Esophagus squamous epithelium (tissue), 5 donors: ENCODE data around the gene ZRANB1. TPM values are rescaled to one million over a fixed set of nuclear protein-coding genes. Genes with fewer than 3 reads are reported as not detected.

Experiments
- DNase-seq: peaks from one replicate; lab custom pipeline; 2025; lab: John Stamatoyannopoulos, UW
- H3K27ac ChIP-seq, 4 donors: fragments of 200-600 bp; sonication (generic); one replicate each; pipeline ENCODE4 v1.5.1; 2016 to 2019; ENCODE audit warnings: mild to moderate bottlenecking in 1 of 4
- H3K27me3 ChIP-seq, 4 donors: fragments of 200-600 bp; sonication (generic); 1 replicate in 3 of 4; 2 replicates in 1 of 4; pipeline versions ENCODE4 v1.5.1 to v1.6.0; 2017 to 2021; ENCODE audit warnings: antibody characterized with exemption in 1 of 4
- H3K36me3 ChIP-seq, 3 donors: fragments of 200-600 bp; sonication (generic); one replicate each; pipeline ENCODE4 v1.5.1; 2016 to 2019
- H3K4me1 ChIP-seq, 3 donors: fragments of 200-600 bp; sonication (generic); one replicate each; pipeline ENCODE4 v1.5.1; 2017 to 2019
- H3K4me3 ChIP-seq, 4 donors: fragments of 200-600 bp; sonication (generic); 1 replicate in 3 of 4; 2 replicates in 1 of 4; pipeline ENCODE4 v1.5.1; 2016 to 2019; ENCODE audit warnings: mild to moderate bottlenecking in 2 of 4, moderate library complexity in 1 of 4
- H3K9me3 ChIP-seq, 3 donors: fragments of 200-600 bp; sonication (generic); one replicate each; pipeline ENCODE4 v1.5.1; 2016 to 2019
- POLR2A ChIP-seq, 4 donors: fragments of 450-650 bp; IDR thresholded peaks; one replicate each; pipeline ENCODE4 v1.6.1; 2017; ENCODE audit warnings: antibody characterized with exemption in 4 of 4, mild to moderate bottlenecking in 4 of 4, moderate library complexity in 3 of 4
- WGBS, 2 donors: methylation state at CpG; one replicate each; pipeline ENCODE4 v1.1.5; 2018; 5-methylcytosine and 5-hydroxymethylcytosine counted together
- intact Hi-C: fragments of 100-400 bp; cut with DNase I; formaldehyde crosslinking; loops from one replicate; pipeline ENCODE4 v1.15.0; 2022
- total RNA-seq, 4 donors: library from RNA; depleted of rRNA; stranded (reverse); fragments of >200 nt; gene quantifications; one replicate each; pipeline ENCODE4 v1.1.0, GENCODE V29; 2016
- TF ChIP-seq, protein P1 (sequence below), 6 experiments: fragments of 450-650 bp in 4 of 6; fragments of 200-600 bp in 2 of 6; sonication (generic) in 2 of 6; IDR thresholded peaks; one replicate each; pipeline ENCODE4 v1.5.1; 2016 to 2019; ENCODE audit warnings: antibody characterized with exemption in 6 of 6, mild to moderate bottlenecking in 4 of 6, moderate library complexity in 4 of 6
- donor health status: DM: yes; HTN: yes; CAD: no.

The ZRANB1 gene
- total RNA-seq, 4 donors from 2014 or later, result 11.7 to 25.2 (median 17.4) TPM

- Histone ChIP-seq H3K36me3 (peaks cover 31 to 100% (median 43%) of the 10 kb centered on the region in 3 donors), H3K9me3 (no peaks in the 10 kb centered on the region), H3K27me3 (no peaks in the 10 kb centered on the region), H3K4me3 (no peak overlapping the region), H3K4me1 (peaks cover 0 to 14% (median 0%) of the 10 kb centered on the region in 3 donors), H3K27ac (no peak overlapping the region)
- WGBS, 2 donors, result 76 to 83% methylated on average over 4 of the region's 4 CpGs
- DNase-seq, result no peak
- TF ChIP-seq, protein P1, sequence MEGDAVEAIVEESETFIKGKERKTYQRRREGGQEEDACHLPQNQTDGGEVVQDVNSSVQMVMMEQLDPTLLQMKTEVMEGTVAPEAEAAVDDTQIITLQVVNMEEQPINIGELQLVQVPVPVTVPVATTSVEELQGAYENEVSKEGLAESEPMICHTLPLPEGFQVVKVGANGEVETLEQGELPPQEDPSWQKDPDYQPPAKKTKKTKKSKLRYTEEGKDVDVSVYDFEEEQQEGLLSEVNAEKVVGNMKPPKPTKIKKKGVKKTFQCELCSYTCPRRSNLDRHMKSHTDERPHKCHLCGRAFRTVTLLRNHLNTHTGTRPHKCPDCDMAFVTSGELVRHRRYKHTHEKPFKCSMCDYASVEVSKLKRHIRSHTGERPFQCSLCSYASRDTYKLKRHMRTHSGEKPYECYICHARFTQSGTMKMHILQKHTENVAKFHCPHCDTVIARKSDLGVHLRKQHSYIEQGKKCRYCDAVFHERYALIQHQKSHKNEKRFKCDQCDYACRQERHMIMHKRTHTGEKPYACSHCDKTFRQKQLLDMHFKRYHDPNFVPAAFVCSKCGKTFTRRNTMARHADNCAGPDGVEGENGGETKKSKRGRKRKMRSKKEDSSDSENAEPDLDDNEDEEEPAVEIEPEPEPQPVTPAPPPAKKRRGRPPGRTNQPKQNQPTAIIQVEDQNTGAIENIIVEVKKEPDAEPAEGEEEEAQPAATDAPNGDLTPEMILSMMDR (IDR thresholded peaks at IDR 0.05), result no peak
- intact Hi-C loops, result no loop called here
Observed at GRCh38 chr10:124991835-124992234, 49.9 kb downstream of the ZRANB1 start.

GRCh38 chr10:124992462-124993344 is 50.8 kb downstream of the ZRANB1 start:
- Histone ChIP-seq H3K27me3 (no peaks in the 10 kb centered on the region), H3K9me3 (no peaks in the 10 kb centered on the region), H3K27ac (peak overlapping the region in 1 of 4 donors; percentile 17), H3K36me3 (peaks cover 40 to 100% (median 48%) of the 10 kb centered on the region in 3 donors), H3K4me3 (no peak overlapping the region), H3K4me1 (peaks cover 0 to 14% (median 0%) of the 10 kb centered on the region in 3 donors)
- 55 to 73% methylated on average over 8 to 16 of the region's 20 CpGs for WGBS, 2 donors
- TF ChIP-seq POLR2A (IDR thresholded peaks at IDR 0.05), result no peak
- TF ChIP-seq, protein P1 (IDR thresholded peaks at IDR 0.05), result peak; percentile 59 to 88 (median 78)
- intact Hi-C loops, result no loop called here
- no peak for DNase-seq

DNA sequence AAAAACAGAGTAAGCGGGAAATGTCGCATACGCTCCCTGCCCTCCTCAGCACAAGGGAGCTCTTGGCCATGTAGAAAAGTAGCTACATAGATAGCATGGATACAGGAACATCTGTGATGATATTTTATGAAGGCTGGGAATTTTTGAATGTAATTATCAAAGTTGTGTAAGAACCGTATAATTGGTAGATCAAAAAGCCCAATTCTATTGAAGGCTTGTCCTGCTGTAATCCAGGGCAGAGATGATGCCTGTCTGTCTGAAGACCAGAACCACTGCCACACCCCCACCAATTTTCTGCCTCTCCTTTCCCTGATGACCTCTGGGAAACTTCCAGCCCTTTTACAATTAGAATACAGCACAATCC is 51.4 kb downstream of the ZRANB1 start:
- DNase-seq, result no peak
- Histone ChIP-seq H3K27ac (no peak overlapping the region), H3K9me3 (no peaks in the 10 kb centered on the region), H3K36me3 (peaks cover 42 to 100% (median 54%) of the 10 kb centered on the region in 3 donors), H3K27me3 (no peaks in the 10 kb centered on the region), H3K4me1 (peaks cover 0 to 14% (median 0%) of the 10 kb centered on the region in 3 donors), H3K4me3 (no peak overlapping the region)
- intact Hi-C loops, result no loop called here
- WGBS, 2 donors, result 88 to 90% methylated on average over 4 of the region's 4 CpGs
- TF ChIP-seq POLR2A (IDR thresholded peaks at IDR 0.05), result no peak
- TF ChIP-seq, protein P1 (IDR thresholded peaks at IDR 0.05), result no peak

DNA sequence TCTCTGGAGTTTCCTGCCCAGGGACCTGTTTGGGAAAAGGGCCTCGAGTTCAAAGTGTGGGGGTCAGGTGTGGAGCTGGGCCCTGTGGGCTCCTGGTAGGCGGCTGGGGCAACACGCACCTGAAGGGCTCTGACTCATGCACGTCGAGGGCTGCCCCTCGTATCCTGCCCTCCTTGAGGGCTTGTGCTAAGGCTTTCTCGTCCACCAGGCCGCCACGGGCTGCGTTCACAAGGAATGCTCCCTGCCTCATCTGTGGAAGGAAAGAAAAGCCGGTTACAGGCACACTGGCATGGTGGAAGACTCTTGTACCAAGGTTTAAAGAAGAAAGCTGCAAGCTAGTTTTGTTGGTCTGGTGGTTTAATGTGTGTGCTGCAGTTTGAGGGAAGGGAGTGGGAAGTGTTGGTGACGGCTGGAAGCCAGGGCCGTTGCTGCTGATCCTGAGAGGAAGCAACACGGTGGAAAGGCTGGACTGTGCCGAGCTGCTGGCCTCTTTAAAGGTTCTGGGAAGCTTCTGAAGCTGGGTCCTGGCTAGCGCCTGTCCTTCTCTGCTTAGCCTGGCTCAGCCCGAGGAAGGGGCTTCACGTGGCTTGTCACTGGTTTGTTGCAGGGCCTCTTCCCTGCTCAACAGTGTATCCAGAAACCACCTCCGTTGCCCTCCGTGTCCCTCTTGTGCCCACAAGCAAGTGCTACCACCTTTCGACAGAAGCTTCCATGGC is 52.0 kb downstream of the ZRANB1 start:
- TF ChIP-seq, protein P1 (IDR thresholded peaks at IDR 0.05), result no peak
- no peak for TF ChIP-seq POLR2A (IDR thresholded peaks at IDR 0.05)
- Histone ChIP-seq H3K9me3 (no peaks in the 10 kb centered on the region), H3K27me3 (no peaks in the 10 kb centered on the region), H3K4me1 (peaks cover 0 to 18% (median 4%) of the 10 kb centered on the region in 3 donors), H3K27ac (no peak overlapping the region), H3K4me3 (no peak overlapping the region), H3K36me3 (peaks cover 42 to 100% (median 54%) of the 10 kb centered on the region in 3 donors)
- 86 to 94% methylated on average over 12 to 13 of the region's 21 CpGs for WGBS, 2 donors
- no peak for DNase-seq
- intact Hi-C loops, result no loop called here
